ENCODE measurements around the gene MUC4.

- TF ChIP-seq POLR2AphosphoS5 (IDR thresholded peaks at IDR 0.05; ENCODE audit: low read depth, low read length) (no peak), POLR2A (IDR thresholded peaks at IDR 0.05; ENCODE audit: low read depth, low read length) (no peak), TAF1 (IDR thresholded peaks at IDR 0.05; ENCODE audit: borderline replicate concordance, low read depth, low read length) (no peak)
Observed at GRCh38 chr3:195731356-195731905, 80.3 kb downstream of the MUC4 start.

Measured in GM12892 (cell line).